Measurements from ENCODE around the gene MYOG. TPM values are rescaled to one million over a fixed set of nuclear protein-coding genes. Genes with fewer than 3 reads are reported as not detected.

MYOG gene
- total RNA-seq, 1 experiment from 2014 or later, result not detected

DNA sequence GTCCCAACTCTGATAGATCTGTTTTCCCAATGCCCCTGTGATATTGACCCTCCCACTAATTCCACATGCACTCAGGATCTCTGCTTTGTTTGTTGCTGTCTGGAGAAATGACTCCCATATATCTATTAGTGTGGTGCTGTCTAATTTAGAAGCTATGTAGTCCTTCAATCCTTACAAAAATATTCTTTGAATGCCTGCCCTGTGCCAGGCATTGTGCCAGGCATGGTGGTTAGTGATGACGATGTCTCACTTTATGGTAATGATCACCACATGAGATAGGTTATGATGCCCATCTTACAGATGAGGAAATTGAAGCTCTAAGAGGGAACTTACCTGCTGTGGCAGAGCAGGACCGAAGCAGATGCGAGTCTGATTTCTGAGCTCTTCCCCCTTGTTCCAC is 12.9 kb downstream of the MYOG start:
- H3K36me3 Mint-ChIP-seq (ENCODE audit: insufficient read depth in 1 of 3, low read depth in 3 of 3), result peaks cover 0 to 8% (median 5%) of the 10 kb centered on the region in 3 experiments; a peak in 2 of 7 replicates
- H3K27me3 Mint-ChIP-seq (ENCODE audit: low read depth), result peaks cover 2% of the 10 kb centered on the region
- WGBS (ENCODE audit: extremely low coverage, insufficient read length, low lambda C conversion rate), result no CpG with 5 or more reads among the region's 3 CpGs
- Histone ChIP-seq H3K18ac (ENCODE audit: insufficient read length, low read depth, low read length) (no peak overlapping the region), H3K4me1 (ENCODE audit: insufficient read depth, low read length) (peaks cover 3% of the 10 kb centered on the region; the same call in 1 of the 2 replicates), H3K9ac (ENCODE audit: extremely low read depth, insufficient read length, low read length) (no peak overlapping the region), H2BK5ac (ENCODE audit: insufficient read length, low read length) (no peak overlapping the region), H3T11ph (ENCODE audit: low read length) (no peak overlapping the region), H3K23ac (ENCODE audit: insufficient read length, low read depth, low read length) (no peak overlapping the region), H4K8ac (replicated peaks; ENCODE audit: insufficient read length, low read depth, low read length) (no peak overlapping the region), H2AFZ (ENCODE audit: low read length) (no peak overlapping the region), H2BK20ac (ENCODE audit: low read depth, low read length, poor library complexity, severe bottlenecking) (no peak overlapping the region), H3K27ac (ENCODE audit: insufficient read length, low read depth, low read length) (no peak overlapping the region), H2BK120ac (ENCODE audit: low read depth, low read length, poor library complexity, severe bottlenecking) (no peak overlapping the region), H3K56ac (ENCODE audit: insufficient read length, low read depth, low read length) (no peak overlapping the region), H4K20me1 (ENCODE audit: control insufficient read depth, insufficient read depth, insufficient read length) (no peaks in the 10 kb centered on the region), H2BK12ac (ENCODE audit: insufficient read length, low read depth, low read length) (no peak overlapping the region), H2BK15ac (ENCODE audit: low read depth, low read length) (no peak overlapping the region), H2AK5ac (ENCODE audit: insufficient read length, low read length) (no peak overlapping the region), H4K5ac (ENCODE audit: insufficient read length, low read depth, low read length) (no peak overlapping the region), H3K23me2 (ENCODE audit: insufficient read length, low read depth, low read length, poor library complexity, severe bottlenecking) (peaks cover 8% of the 10 kb centered on the region), H3K4me2 (ENCODE audit: insufficient read depth, insufficient read length, low read length) (no peak overlapping the region), H3K14ac (ENCODE audit: insufficient read depth, low read length) (no peak overlapping the region), H3K79me1 (ENCODE audit: insufficient read depth, low read depth, low read length, poor library complexity, severe bottlenecking) (no peaks in the 10 kb centered on the region), H3K27me3 (ENCODE audit: insufficient read depth, low read length) (no peaks in the 10 kb centered on the region; the same call in 1 of the 2 replicates), H3K79me2 (ENCODE audit: insufficient read depth, low read length) (no peaks in the 10 kb centered on the region), H3K4ac (ENCODE audit: low read depth, low read length) (no peak overlapping the region), H3K9me3 (ENCODE audit: control insufficient read depth, low read depth, low read length) (no peaks in the 10 kb centered on the region), H4K91ac (ENCODE audit: insufficient read length, low read depth, low read length) (no peak overlapping the region)
- H3K27ac Mint-ChIP-seq, result no peak overlapping the region
- TF ChIP-seq, protein P1, sequence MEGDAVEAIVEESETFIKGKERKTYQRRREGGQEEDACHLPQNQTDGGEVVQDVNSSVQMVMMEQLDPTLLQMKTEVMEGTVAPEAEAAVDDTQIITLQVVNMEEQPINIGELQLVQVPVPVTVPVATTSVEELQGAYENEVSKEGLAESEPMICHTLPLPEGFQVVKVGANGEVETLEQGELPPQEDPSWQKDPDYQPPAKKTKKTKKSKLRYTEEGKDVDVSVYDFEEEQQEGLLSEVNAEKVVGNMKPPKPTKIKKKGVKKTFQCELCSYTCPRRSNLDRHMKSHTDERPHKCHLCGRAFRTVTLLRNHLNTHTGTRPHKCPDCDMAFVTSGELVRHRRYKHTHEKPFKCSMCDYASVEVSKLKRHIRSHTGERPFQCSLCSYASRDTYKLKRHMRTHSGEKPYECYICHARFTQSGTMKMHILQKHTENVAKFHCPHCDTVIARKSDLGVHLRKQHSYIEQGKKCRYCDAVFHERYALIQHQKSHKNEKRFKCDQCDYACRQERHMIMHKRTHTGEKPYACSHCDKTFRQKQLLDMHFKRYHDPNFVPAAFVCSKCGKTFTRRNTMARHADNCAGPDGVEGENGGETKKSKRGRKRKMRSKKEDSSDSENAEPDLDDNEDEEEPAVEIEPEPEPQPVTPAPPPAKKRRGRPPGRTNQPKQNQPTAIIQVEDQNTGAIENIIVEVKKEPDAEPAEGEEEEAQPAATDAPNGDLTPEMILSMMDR (conservative IDR thresholded peaks at IDR 0.05), result no peak
- H3K4me3 Mint-ChIP-seq, result no peak overlapping the region
- peaks cover 0 to 9% of the 10 kb centered on the region in 2 experiments; a peak in 2 of 4 replicates for H3K4me1 Mint-ChIP-seq
- no peak for DNase-seq
- H3K9me3 Mint-ChIP-seq, result no peaks in the 10 kb centered on the region
